GM06990 (cell line): Measurements from ENCODE around the gene CACNG7.
"Not testable (repeated sequence)": the region's sequence is repeated elsewhere in the genome, so short reads cannot be mapped to it uniquely, and the experiment has no call there.

Experiments used
- DNase-seq: peaks from one replicate; pipeline ENCODE4 v3.0.0-alpha.2; 2011; ENCODE audit not compliant: insufficient read length; ENCODE audit errors: extremely low read depth
- H3K27me3 ChIP-seq: replicated peaks from 2 replicates; pipeline ENCODE4 v1.6.0; 2011; ENCODE audit warnings: low read length; ENCODE audit not compliant: control insufficient read depth, insufficient read depth
- H3K36me3 ChIP-seq: 2 replicates; pipeline ENCODE4 v1.5.1; 2011; ENCODE audit warnings: low read length; ENCODE audit not compliant: control insufficient read depth, insufficient read depth
- H3K4me3 ChIP-seq: replicated peaks from 2 replicates; pipeline ENCODE4 v1.5.1; 2011; ENCODE audit warnings: low read depth, mild to moderate bottlenecking, control low read depth, low read length
- CTCF ChIP-seq: IDR thresholded peaks from 2 replicates; pipeline ENCODE4 v1.5.1; 2011; ENCODE audit warnings: low read length, control low read depth, mild to moderate bottlenecking, inconsistent platforms; ENCODE audit not compliant: insufficient read depth, poor library complexity, severe bottlenecking

The CACNG7 gene

GRCh38 chr19:53945441-53945840 is 36.4 kb downstream of the CACNG7 start:
- DNase-seq, result no peak
- H3K27me3 ChIP-seq, result no peaks in the 10 kb centered on the region
- no peaks in the 10 kb centered on the region for H3K36me3 ChIP-seq
- TF ChIP-seq CTCF, result no peak
- no peak overlapping the region for H3K4me3 ChIP-seq

DNA sequence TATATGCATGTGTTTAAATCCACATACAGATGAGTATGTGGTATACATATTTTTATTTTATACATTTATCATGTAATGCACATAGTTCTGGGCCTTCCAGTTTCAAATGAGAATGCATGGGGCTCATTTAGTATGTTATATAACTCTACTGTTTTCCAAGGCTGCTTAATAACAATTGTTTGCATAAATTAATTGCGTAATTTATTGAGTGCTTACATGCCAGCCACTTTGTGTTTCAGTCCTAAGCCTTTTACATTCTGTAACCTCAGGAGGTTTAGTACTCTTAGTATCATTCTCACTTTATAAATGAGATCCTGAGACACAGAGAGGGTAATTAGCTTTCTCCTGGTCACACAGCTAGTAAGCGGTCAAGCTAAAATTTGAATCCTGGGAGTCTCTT is 36.9 kb downstream of the CACNG7 start:
- Histone ChIP-seq H3K36me3 (no peaks in the 10 kb centered on the region), H3K27me3 (no peaks in the 10 kb centered on the region), H3K4me3 (no peak overlapping the region)
- no peak for DNase-seq
- no peak for TF ChIP-seq CTCF

DNA sequence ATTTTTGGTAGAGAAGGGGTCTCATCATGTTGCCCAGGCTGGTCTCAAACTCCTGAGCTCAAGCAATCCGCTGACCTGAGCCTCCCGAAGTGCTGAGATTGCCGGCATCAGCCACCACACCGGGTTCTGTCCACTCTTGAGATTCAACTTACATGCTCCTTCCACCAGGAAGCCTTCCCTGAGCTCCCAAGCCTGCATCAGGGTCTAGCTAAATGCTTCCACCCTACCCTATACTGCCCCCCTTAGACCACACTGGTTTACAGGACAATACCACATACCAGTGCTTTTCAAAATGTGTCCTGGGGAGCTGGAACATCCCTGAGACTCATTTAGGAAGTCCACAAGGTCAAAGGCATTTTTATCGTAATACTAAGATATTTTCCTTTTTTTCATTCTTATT is 38.5 kb downstream of the CACNG7 start:
- DNase-seq, result no peak
- no peak overlapping the region for H3K4me3 ChIP-seq
- H3K27me3 ChIP-seq, result no peaks in the 10 kb centered on the region
- no peak for TF ChIP-seq CTCF
- H3K36me3 ChIP-seq, result no peaks in the 10 kb centered on the region

GRCh38 chr19:53948611-53949010 is 39.5 kb downstream of the CACNG7 start:
- H3K36me3 ChIP-seq, H3K4me3 ChIP-seq, H3K27me3 ChIP-seq, DNase-seq: not testable (repeated sequence)

GRCh38 chr19:53951436-53951835 is 42.4 kb downstream of the CACNG7 start:
- H3K36me3 ChIP-seq, result no peaks in the 10 kb centered on the region
- H3K4me3 ChIP-seq, result no peak overlapping the region
- no peaks in the 10 kb centered on the region for H3K27me3 ChIP-seq
- no peak for DNase-seq
- no peak for TF ChIP-seq CTCF

DNA sequence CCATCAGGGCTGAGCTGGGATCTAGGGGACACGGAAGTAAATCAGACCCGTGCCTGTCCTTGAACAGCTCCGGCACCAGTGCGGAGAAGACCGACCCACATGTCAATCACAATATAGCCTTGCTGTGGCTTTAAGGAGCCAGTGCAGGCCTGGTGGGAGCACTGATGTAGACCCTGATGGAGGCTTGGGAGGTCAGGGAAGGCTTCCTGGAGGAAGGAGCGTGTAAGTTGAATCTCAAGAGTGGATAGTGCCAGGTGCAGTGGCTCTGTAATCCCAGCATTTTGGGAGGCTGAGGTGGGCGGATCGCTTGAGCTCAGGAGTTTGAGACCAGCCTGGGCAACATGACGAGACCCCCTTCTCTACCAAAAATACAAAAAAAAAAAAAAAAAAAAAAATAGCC is 42.9 kb downstream of the CACNG7 start:
- no peak for TF ChIP-seq CTCF
- no peak for DNase-seq
- H3K36me3 ChIP-seq, result no peaks in the 10 kb centered on the region
- no peak overlapping the region for H3K4me3 ChIP-seq
- no peaks in the 10 kb centered on the region for H3K27me3 ChIP-seq

- Histone ChIP-seq H3K4me3 (no peak overlapping the region), H3K27me3 (no peaks in the 10 kb centered on the region), H3K36me3 (no peaks in the 10 kb centered on the region)
- no peak for DNase-seq
- no peak for TF ChIP-seq CTCF
These were observed 44.3 kb downstream of the CACNG7 start for GRCh38 chr19:53953383-53953782.
